Activated gamma-delta T cell (primary cell): ENCODE results near the gene TIGD6.

Experiments used
- DNase-seq: peaks from one replicate; lab custom pipeline; 2025; lab: John Stamatoyannopoulos, UW

Gene TIGD6

DNA sequence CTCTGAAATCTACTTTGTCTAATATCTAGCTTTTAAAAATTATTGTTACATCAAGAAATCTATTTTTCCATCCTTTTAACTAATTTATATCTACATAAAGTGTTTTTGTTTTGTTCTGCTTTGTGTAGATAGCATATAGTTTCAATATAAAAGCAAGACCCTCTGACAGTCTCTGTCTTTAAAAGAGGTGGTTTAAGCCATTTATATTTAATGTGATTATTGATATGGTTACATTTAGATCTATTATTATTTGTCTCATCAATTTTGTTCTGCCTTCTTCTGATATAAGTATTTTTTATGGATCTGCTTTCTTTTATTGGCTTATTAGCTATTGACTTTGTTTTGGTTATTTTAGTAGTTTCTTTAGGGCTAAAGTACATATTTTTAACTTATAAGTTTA, 16.1 kb upstream of the TIGD6 start:
- DNase-seq, result no peak

DNA sequence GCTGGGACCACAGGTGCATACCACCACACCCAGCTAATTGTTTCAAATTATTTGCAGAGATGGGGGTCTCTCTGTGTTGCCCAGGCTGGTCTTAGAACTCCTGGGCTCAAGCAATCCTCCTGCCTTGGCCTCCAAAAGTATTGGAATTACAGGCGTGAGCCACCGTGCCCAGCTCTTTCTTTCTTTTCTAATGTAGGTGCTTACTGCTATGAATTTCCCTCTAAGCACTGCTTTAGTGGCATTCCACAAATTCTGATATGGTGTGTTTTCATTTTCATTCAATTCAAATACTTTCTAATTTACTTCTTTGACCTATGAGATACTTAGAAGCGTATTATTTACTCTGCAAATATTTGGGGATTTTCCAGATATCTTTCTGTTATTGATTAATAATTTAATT, 15.0 kb upstream of the TIGD6 start:
- DNase-seq, result no peak

DNA sequence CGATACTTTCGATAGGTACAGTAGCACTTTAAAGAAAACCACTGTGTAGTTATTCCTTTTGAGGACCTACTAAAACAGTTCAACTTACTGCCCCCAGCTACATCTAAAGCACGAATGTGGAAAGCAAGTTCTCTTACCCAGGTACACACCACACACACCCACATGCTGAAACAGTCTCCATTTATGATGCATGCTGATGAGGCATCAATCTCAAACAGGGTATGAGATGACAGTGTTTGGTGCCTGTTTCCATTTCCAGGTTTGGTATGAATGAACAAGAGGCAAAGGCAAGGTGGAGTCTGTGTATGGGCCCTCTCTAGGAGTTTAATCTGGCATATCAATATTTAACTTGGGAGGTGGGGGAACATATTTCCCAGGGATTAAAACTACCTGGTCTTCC, 14.0 kb upstream of the TIGD6 start:
- no peak for DNase-seq

DNA sequence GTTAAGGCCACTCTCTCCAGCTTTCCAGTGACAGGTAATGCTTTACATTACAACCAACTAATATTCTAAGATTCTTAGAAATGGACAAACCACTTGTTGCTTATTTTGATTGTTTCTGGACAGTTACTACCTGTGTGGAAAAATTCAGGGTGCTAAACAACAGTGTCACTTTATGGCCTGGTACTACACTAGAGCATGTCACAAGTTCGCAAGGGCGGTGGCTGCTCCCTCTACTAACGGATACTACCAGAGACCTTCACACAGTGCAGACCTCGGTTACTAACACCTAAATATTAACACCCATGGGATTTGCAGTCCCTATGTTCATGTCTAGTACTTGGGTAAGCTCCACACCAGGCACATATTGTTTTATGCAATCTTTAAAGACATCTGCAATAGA, 13.5 kb upstream of the TIGD6 start:
- no peak for DNase-seq

DNA sequence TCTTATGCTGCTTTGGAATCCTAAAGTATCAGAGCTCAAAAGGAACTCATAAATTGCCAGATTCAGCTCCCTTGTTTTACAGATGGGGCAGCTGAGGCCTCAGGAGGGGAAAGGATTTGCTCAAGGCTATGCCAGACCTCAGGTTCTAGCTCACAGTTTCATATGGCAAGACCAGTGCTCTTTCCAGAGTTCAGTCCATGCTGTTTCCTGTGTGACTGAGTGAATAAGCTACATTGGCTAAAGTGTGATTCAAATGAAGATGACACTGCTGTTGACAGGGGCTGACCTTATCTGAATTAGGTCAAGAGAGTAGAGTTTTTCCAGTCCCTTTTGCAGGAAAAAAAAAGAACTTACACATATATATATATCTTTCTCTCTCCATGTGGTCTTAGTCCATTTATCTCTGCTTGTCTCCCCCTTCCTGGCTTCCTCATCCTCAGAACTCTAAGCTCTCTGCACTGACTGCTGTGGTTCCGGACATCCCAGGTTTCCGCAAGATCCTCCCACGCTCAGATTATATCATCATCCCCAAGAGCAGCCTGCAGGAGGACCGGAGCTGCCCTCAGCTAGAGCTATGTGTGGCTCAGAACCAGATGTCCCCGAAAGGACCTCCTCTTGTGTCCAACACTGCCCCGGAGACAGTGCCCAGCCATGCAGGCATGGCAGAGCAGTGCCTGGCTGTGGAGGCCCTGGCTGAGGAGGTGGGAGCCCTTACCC, 9.4 kb upstream of the TIGD6 start:
- DNase-seq, result no peak

DNA sequence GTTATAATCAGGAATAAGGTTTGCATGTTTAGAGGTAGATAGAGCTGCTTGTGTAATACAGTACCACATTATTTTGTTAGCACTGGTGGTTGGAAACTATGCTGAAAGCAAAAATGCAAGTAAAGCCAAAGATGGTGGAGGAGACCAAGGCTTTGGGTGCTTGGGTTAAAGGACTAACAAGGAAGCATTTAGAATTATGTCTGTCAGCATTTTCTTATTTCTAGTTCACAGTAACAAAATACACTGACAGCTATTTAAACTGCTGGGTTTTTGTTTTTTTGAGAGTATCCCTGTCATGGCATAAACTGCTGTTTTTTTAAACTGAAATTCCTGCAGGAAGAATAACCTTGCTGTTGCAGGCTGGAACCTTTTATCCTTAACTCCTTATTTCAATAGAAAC, 6.6 kb upstream of the TIGD6 start:
- no peak for DNase-seq

DNA sequence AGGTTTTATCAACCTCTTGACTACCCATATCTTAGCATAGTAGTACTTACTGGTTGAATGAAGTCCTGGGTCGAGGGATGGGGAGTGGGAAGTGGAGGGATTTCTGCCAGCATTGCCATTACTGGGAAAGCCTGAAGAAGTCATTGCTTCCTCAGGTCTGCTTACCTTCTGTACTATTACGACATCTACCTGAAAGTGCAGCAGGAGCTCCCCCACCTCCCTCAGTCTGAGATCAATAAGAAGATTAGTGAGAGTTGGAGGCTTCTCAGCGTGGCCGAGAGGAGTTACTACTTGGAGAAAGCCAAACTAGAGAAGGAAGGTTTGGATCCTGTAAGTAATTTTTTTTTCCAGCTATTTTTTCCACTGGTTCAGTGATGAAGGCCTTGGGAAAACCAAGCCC, 5.9 kb upstream of the TIGD6 start:
- DNase-seq, result no peak

DNA sequence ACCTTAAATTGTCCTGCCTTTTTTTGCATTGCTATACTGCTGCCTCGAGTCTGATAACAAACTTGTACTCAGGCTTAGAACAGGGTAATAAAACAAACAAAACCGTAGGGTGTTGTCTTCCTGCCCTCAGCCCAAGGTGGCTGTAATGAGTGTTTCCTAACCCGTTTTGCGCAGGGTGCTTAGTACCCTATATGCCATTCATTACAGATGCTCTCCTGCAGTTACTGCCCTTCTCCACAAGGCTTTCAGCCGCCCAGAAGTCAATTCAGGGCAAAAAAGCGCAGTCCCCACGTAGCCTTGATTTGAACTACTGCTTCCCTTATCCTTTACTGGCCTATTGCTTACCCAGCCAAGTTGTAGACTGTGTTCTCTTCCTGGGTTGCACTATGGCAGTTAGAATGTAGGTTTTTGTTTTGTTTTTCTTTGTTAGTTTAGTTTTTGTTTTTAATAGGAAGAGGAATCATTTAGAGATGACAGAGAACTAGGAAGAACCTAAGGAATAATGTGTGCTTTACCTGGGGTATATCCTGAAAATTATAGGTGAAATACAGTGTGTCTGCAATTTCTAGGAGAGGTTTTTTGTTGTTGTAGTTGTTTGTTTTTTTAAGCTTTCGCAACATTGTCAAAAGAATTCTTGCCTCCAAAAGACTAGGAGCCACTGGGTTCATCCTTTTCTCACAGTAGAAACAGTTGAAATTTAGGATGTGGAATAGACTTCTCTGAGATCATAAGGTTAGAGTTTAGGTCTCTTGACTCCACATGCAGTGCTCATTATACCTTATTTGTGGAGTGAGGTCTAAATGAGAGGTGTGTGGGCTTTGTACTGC, 1.4 kb upstream of the TIGD6 start:
- no peak for DNase-seq

DNA sequence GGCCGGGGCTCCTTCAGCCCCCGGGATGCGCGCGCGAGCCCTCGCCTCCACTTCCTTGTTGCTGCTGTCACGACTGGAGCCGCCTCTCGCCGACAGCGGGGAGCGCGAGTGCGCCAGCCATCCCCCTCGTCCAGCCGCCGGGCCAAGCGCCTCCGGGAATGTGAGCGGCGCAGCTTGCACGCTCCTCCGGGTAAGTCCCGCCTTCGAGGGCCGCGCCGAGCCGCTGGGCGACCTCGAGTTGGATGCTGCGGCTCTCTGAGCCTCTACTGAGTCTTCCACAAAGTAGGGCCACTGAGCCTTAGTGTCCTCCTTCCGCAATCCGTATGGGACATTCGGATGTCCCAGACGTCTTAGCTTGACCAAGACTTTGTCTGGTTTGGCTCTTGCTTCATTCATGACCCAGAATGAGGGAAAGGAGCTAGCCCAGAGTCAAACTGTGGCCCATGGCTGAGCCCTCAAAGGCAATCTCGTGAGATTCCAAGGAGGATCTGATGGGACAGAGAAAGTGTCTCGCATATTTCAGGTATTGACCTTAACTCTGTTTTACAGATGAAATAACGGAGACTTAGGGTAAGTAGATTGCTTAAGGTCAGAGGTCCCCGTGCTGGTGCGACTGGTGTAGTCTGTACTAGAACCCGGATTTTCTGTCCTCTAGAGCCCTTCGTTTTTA, 671 bp upstream of the TIGD6 start:
- peak; percentile 35 for DNase-seq

DNA sequence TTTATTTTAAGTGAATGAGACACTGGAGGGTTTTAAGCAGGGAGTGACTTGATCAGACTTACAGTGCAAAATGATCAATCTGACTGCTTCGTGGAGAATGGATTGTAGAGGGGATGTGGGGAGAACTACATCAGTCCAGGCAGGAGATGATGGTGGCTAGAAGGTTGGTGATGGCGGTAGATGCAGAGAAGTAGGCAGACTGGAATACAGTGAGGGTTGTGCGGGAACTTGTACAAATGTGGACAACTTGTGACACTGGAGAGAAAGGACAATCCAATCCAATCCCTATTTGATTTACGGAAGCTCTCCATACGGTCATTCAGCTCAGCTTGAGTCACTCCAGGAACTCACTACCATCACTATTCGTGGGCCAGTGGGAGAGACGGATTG, 593 bp downstream of the TIGD6 start:
- no peak for DNase-seq

DNA sequence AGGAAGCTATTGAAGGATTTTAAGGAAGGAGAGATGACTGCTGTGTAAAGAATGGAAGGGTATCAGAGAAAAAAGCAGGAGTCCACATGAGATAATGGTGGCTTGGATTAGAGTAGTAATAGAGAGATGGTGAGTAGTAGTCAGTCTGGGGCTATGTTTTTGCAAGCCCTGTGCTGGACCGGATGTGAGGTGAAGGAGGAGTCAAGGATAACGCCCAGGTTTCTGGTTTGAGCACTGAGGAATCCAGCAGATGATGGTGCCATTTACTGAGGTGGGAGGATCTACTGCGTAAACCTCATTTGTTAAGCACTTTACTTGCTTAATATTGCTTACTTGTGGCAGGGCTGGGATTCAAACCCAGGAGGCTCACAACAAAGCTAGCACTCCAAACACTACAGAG, 1.1 kb downstream of the TIGD6 start:
- DNase-seq, result no peak

DNA sequence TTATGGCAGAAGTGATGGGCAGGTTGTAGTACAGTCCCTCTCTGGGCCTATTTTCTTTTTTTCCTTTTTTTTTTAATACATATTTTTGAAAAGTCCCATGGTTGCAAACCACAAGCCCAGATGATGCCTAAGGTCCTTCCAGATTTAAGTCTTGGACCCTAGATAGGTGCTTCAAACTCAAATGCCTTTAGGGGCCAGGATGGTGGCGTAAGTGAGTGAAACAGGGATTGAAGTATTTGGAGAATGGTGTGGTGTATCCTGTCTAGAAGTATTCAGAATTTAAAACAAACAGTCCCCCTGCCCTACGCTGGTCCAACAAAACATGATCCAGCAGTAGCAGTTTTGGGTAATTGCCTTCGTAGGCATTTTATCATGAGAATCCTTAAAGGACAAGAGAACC, 2.2 kb downstream of the TIGD6 start:
- no peak for DNase-seq

DNA sequence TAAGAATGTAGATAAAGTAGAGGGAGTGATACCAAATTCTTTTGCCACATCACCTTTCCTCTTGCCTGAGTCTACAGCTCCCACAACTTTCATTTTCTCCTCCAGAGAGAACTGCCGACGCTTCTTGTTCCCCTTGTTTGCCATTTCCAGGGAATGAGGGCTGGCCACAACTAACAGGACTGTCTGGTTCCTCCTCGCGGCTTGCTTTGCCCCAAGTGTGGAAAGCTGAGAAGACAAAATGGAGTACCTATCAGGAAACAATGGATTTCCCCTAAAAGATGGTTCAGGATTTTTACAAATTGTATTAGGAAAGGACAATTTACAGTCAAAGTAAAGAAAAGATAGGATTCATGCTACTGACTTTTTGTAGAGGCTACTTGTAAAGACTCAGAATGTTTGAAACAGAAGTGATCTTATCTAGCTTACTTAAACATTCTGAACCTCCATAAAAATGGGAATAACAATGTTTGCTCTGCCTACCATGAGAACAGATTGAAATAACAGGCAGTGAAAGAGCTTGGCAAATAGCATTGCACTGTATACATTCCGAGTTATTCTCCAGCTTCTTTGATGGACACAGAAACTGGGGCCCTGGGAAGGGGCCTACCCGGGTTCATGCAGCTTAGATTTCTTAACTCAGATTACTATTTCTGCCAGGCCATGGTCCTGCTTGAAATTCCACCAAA, 4.1 kb downstream of the TIGD6 start:
- DNase-seq, result no peak

DNA sequence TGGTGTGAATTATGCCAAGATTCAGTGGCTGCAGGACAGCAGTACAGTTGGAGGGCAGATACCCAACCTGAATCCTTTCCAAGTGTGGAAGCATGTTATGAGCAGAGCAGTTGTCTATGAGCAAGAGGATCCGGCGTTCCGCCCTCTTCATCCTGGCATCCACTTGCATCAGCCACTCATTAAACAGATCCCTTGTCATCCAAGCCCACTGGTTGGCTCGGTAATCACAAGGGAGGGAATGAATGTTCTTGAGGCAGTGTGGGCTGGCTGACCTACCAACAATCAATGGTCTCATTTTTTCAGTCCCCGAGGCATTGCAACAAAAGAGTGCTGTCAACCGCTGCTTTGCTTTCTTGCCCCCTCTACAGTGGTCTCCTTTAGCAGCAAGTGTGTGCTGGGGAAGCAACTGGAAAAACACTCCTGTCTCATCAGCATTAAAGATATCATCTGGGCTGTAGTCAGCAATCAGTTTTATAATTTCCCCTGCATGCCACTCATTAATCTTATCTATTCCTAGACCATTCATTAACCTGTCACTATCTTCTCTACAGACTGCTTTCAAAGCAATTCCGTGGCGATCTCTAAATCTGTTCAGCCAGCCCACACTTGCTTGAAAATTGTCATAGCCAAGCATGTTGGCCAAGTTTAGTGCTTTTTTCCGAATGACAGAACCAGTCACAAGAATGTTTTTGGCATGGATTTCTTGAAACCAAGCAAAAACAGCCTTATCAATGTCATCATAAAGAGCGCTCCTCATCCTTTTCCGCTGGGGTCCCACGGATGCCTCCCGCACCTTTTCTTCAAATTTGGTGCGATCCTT, 4.9 kb downstream of the TIGD6 start:
- no peak for DNase-seq

DNA sequence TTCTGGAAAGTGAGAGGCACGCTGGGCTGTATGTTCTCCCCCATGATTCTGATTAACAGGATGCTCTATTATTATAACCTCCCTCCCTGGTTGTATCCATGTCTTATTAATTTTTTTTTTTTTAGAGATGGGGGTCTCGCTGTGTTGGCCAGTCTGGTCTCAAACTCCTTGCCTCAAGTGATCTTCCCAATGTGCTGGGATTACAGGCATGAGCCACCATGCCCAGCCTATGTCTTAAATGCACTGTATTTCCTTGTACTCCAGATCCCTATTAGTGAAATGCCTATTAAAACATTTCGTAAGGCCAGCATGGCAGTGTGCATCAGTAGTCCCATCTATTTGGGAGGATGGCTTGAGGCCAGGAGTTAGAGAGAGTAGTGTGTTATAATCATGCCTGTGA, 7.0 kb downstream of the TIGD6 start:
- DNase-seq, result no peak

DNA sequence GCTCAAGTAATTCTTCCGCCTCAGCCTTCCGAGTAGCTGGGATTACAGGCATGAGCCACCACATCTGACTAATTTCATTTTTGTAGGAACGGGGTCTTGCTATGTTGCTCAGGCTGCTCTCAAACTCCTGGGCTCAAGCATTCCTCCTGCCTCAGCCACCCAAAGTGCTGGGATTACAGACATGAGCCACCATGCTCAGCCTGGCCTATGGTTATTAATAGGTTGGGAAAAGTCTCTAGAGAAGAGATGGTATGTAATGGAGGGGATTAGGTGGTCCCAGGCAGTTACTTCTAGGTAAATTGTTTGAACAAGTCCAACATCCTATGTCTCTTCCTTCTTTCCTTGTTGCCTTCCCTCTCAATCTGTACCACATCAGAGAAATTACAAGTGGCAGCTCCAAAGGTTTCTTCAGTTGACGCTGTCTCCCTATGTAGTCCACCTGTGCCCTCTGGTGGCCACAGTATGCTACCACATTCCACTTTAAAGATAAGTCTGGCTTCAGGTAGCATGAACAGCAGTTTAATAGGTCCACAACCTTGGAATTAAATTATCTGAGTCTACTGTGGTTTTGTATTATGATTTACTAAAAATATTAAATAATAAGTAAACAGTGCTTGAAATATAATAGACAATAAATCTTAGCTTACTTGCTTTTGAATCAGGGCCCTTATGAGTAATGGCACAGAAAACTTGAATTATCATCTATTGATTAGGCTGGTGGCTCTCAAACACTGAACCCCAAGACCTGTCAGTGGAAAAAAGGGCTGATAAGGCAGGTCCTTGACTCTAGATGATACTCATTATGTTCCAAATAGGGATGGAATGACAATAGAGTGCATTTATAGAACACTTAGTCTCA, 9.7 kb downstream of the TIGD6 start:
- DNase-seq, result no peak

DNA sequence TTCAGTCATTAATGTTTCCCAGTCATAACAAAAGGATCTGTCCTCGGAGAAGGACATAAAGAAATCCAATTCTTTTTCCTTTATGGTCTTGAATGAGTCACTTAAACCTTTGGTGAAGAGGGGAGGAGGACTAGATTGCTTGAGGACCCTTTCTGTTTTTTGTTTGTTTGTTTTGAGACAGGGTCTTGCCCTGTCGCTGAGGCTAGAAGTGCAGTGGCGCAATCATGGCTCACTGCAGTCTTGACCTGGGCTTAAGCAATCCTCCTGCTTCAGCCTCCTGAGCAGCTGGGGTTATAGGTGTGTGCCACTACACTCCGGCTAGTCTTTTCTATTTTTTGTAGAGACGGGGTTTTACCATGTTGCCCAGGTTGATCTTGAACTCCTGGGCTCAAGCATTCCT, 12.3 kb downstream of the TIGD6 start:
- DNase-seq, result no peak

DNA sequence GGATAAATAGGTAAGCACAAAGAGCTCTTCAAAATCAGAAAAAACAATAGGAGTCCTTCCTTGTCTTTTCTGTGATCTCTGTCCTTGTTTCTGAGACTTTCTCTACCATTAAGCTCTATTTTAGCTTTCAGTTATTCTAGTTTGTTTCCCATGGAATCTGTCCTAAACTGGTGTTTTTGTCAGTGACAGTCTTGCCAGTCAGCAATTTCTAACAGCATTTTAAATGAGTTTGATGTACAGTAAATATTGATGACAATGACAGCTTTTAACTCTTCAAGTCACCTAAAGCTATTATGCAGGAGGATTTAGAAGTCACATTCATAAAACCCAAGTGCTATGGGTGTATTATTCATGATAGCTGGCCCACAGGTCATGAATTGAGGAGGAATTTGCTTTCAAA, 17.9 kb downstream of the TIGD6 start:
- DNase-seq, result no peak

DNA sequence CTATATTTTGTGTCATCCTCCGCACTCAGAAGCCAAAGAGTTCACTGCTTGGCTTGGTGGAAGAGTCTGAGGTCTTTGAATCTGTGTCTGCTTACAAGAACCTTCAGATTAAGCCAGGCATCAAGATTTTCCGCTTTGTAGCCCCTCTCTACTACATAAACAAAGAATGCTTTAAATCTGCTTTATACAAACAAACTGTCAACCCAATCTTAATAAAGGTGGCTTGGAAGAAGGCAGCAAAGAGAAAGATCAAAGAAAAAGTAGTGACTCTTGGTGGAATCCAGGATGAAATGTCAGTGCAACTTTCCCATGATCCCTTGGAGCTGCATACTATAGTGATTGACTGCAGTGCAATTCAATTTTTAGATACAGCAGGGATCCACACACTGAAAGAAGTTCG, 19.2 kb downstream of the TIGD6 start:
- DNase-seq, result no peak

DNA sequence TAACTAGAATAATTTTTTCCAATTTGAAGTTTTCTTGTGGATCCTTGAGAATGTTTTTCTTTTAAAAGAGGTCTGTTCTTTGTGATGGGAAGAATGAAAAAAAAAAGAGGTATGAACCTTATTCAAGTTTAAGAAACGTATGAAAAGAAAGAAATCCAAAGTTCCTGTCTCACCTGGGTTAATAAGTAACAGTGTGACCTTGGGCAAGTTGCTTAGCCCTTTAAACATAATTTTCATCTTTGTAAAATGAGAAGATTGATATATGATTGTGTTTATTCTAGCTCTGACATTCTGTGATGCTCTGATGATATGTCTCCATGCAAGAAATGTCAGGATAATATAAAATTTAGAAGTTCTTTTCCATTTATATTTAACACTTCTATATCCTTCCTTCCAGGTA, 20.6 kb downstream of the TIGD6 start:
- DNase-seq, result no peak

DNA sequence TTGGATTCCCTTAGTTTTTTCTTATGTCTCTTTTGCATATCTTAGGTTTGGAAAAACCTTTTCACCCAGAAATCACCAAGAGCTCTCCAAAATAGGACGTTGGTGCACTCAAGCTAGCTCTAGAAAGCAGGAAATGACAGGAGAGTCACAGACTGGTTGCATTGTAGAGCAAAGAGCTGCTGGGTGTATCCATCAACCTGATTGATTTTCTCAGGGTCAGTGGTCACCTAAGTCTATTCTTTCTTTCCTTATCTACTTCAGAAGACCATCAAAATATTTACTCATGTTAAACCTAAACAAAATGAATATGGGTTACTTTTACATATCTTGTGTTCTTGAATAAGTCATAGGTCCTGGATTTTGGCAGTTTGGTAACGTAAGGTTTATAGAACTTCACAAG, 25.0 kb downstream of the TIGD6 start:
- no peak for DNase-seq
